Colonic mucosa (tissue), 4 donors: ENCODE results near the gene RIPOR2. TPM values are rescaled to one million over a fixed set of nuclear protein-coding genes. Genes with fewer than 3 reads are reported as not detected.

Source experiments
- DNase-seq: peaks from one replicate; pipeline ENCODE4 v3.0.0-alpha.2; 2020
- H3K27ac ChIP-seq: fragments of 200-600 bp; one replicate; pipeline ENCODE4 v1.8.0; 2021
- H3K27me3 ChIP-seq: fragments of 200-600 bp; one replicate; pipeline ENCODE4 v1.8.0; 2021
- H3K36me3 ChIP-seq: fragments of 200-600 bp; one replicate; pipeline ENCODE4 v1.8.0; 2021
- H3K4me1 ChIP-seq: fragments of 200-600 bp; one replicate; pipeline ENCODE4 v1.8.0; 2021; ENCODE audit warnings: mild to moderate bottlenecking
- H3K4me3 ChIP-seq: fragments of 200-600 bp; one replicate; pipeline ENCODE4 v1.8.0; 2021
- H3K9ac ChIP-seq, 2 donors: one replicate each; pipeline ENCODE4 v1.7.0; 2013; ENCODE audit warnings: control low read depth in 2 of 2, low read depth in 2 of 2, low read length in 2 of 2
- H3K9me3 ChIP-seq: fragments of 200-600 bp; one replicate; pipeline ENCODE4 v1.8.0; 2021
- intact Hi-C: fragments of 100-400 bp; cut with DNase I; formaldehyde crosslinking; loops from one replicate; pipeline ENCODE4 v1.14.1; 2022
- total RNA-seq, 2 donors: library from RNA; stranded (reverse); fragmentation: NEBNext Ultra II Directional in 1 of 2; extraction: Animal tissue kit (Norgen Biotek cat#: 25700) in 1 of 2; gene quantifications; one replicate each; pipeline ENCODE4 v1.2.1, GENCODE V29; 2021
- TF ChIP-seq, protein P1 (sequence below): fragments of 200-600 bp; IDR thresholded peaks from one replicate; pipeline ENCODE4 v1.8.0; 2022; ENCODE audit warnings: antibody characterized with exemption, mild to moderate bottlenecking
- donor health status: healthy.
- donor health status: DM: no; HTN: no; CAD: no.
- donor health status: DM: no; HTN: no; CAD: no.

The RIPOR2 gene
- total RNA-seq, 2 donors from 2014 or later: 1.8 to 2.0 TPM

- Histone ChIP-seq H3K9ac (no peak overlapping the region), H3K27ac (no peak overlapping the region), H3K9me3 (no peaks in the 10 kb centered on the region), H3K4me3 (no peak overlapping the region), H3K36me3 (no peaks in the 10 kb centered on the region), H3K4me1 (peaks cover 6% of the 10 kb centered on the region), H3K27me3 (no peaks in the 10 kb centered on the region)
- TF ChIP-seq, protein P1, sequence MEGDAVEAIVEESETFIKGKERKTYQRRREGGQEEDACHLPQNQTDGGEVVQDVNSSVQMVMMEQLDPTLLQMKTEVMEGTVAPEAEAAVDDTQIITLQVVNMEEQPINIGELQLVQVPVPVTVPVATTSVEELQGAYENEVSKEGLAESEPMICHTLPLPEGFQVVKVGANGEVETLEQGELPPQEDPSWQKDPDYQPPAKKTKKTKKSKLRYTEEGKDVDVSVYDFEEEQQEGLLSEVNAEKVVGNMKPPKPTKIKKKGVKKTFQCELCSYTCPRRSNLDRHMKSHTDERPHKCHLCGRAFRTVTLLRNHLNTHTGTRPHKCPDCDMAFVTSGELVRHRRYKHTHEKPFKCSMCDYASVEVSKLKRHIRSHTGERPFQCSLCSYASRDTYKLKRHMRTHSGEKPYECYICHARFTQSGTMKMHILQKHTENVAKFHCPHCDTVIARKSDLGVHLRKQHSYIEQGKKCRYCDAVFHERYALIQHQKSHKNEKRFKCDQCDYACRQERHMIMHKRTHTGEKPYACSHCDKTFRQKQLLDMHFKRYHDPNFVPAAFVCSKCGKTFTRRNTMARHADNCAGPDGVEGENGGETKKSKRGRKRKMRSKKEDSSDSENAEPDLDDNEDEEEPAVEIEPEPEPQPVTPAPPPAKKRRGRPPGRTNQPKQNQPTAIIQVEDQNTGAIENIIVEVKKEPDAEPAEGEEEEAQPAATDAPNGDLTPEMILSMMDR: no peak
- DNase-seq: no peak
- intact Hi-C loops: loop anchor here (2.0 kb wide), 2 partner anchors 134 to 214 kb away; no protein-coding TSS in a partner anchor
These were observed 78.7 kb downstream of the RIPOR2 start for GRCh38 chr6:24856901-24857670.

- Histone ChIP-seq H3K9me3 (no peaks in the 10 kb centered on the region), H3K4me1 (peaks cover 6% of the 10 kb centered on the region), H3K27ac (no peak overlapping the region), H3K27me3 (no peaks in the 10 kb centered on the region), H3K9ac (no peak overlapping the region), H3K36me3 (no peaks in the 10 kb centered on the region), H3K4me3 (no peak overlapping the region)
- DNase-seq: no peak
- TF ChIP-seq, protein P1: no peak
- intact Hi-C loops: loop anchor here (2.0 kb wide), 2 partner anchors 135 to 215 kb away; no protein-coding TSS in a partner anchor
These were observed 79.5 kb downstream of the RIPOR2 start for GRCh38 chr6:24856246-24856599.

DNA sequence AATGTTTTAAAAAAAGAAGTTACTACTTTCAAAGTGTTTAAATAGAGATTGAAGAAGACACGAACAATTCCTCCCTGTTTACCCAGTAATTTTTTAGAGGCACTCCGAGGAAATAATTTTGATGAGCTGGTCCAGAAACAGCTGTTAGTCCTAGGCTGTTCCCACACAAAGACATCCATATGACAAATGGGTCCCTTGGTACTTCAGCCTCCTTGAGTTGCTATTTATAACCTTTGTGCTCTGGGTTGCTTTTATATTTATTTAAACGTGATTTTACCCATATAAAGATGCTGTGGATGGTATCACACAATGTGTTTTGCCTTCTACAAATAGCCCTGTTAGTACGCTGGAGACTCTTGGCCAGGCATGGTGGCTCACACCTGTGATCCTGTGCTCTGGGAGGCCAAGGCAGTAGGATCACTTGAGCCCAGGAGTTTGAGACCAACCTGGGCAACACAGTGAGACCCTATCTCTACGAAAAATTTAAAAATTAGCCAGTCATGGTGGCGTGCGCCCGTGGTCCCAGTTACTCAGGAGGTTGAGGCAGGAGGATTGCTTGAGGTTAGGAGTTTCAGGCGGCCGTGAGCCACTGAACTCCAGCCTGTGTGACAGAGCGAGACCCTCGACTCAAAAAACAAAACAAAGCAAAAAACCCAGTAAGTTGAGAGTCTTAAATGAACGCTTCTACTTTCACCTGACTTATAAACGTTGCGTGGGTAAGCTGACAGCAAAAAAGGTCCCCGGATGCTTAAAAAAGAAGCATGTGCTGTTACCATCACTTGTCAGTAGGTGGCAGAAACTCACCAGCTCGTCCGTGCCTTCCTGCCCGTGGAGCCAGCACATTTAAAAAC lies 80.1 kb downstream of the RIPOR2 start:
- Histone ChIP-seq H3K27ac (no peak overlapping the region), H3K9me3 (no peaks in the 10 kb centered on the region), H3K36me3 (no peaks in the 10 kb centered on the region), H3K4me1 (peaks cover 6% of the 10 kb centered on the region), H3K27me3 (no peaks in the 10 kb centered on the region), H3K4me3 (no peak overlapping the region), H3K9ac (no peak overlapping the region)
- intact Hi-C loops: loop anchor here (2.0 kb wide), 2 partner anchors 135 to 215 kb away; no protein-coding TSS in a partner anchor
- peak; percentile 57 for DNase-seq
- TF ChIP-seq, protein P1: peak; percentile 91

DNA sequence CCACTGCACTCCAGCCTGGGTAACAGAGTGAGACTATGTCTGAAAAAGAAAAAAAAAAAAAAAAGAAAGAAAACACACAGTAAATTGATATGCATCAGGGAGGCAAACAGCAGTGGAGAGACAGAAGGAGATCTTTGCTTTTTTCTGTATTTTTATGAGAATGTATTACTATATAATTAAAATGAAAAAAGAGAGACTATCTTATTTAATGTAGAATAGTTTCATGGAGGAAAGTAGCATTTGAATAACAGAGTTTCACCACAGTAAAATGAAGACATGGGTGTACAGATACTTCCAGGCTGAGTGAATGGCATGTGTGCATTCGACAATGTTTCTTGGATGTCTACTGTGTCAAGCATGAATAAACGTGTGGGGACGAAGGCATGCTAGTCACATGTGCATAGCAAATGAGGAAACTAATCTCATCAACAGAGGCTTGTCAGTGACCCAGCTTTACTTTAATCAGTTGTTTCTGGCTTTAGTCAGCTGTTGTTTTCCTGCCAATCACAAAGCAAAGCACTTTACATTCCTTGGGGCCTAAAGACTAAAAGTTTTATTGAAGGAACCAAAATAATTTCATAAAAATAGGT lies 81.6 kb downstream of the RIPOR2 start:
- Histone ChIP-seq H3K27ac (no peak overlapping the region), H3K27me3 (no peaks in the 10 kb centered on the region), H3K9me3 (no peaks in the 10 kb centered on the region), H3K36me3 (no peaks in the 10 kb centered on the region), H3K9ac (no peak overlapping the region), H3K4me1 (peaks cover 6% of the 10 kb centered on the region), H3K4me3 (no peak overlapping the region)
- intact Hi-C loops: no loop called here
- TF ChIP-seq, protein P1: no peak
- DNase-seq: no peak

DNA sequence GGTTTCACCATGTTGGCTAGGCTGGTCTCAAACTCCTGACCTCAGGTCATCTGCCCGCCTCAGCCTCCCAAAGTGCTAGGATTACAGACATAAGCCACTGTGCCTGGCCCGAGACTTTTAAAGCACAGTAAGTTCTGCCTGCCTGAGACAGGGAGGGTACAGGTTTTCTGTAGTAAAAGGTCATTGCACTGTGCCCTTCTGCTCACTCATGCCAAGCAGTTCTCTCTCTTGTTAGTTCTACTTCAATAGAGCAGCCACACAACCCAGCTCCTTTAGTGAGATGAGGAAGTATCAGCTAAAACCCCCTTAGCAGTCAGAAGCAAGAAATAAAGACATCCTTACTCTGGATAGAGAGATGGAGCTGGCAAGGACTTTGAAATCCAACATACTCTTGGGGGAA lies 84.7 kb downstream of the RIPOR2 start:
- Histone ChIP-seq H3K36me3 (no peaks in the 10 kb centered on the region), H3K27me3 (no peaks in the 10 kb centered on the region), H3K4me3 (no peak overlapping the region), H3K4me1 (no peaks in the 10 kb centered on the region), H3K9me3 (no peaks in the 10 kb centered on the region), H3K9ac (no peak overlapping the region), H3K27ac (no peak overlapping the region)
- intact Hi-C loops: no loop called here
- no peak for DNase-seq
- TF ChIP-seq, protein P1: no peak
